BLaER1 treated with 17β-estradiol and CSF1 and Interleukin-3, amounts not matched to agents 10 nM and 100 nM (cell line): Measurements from ENCODE around the gene GJB3.

Experiments
- H3K27ac ChIP-seq, 11 experiments: shearing (Covaris generic); formaldehyde crosslinking; 2 replicates each; pipeline ENCODE4 v1.8.1; 2022
- H3K27me3 ChIP-seq, 11 experiments: shearing (Covaris generic); formaldehyde crosslinking; 2 replicates each; pipeline ENCODE4 v1.8.1; 2022
- H3K36me3 ChIP-seq, 11 experiments: shearing (Covaris generic); formaldehyde crosslinking; 2 replicates each; pipeline ENCODE4 v1.8.1; 2022
- H3K4me1 ChIP-seq, 10 experiments: shearing (Covaris generic); formaldehyde crosslinking; 2 replicates each; pipeline ENCODE4 v1.8.1; 2022
- H3K4me2 ChIP-seq, 11 experiments: shearing (Covaris generic); formaldehyde crosslinking; 2 replicates each; pipeline ENCODE4 v1.8.1; 2022
- H3K4me3 ChIP-seq, 10 experiments: shearing (Covaris generic); formaldehyde crosslinking; 2 replicates each; pipeline ENCODE4 v1.8.1; 2022
- H3K9ac ChIP-seq, 11 experiments: shearing (Covaris generic); formaldehyde crosslinking; 2 replicates each; pipeline ENCODE4 v1.8.1; 2022
- H3K9me3 ChIP-seq, 11 experiments: shearing (Covaris generic); formaldehyde crosslinking; replicated peaks in 1 of 11; 2 replicates each; pipeline ENCODE4 v1.8.1; 2022
- H4K20me1 ChIP-seq, 11 experiments: shearing (Covaris generic); formaldehyde crosslinking; 2 replicates each; pipeline ENCODE4 v1.8.1; 2022
- Cebpa-rat ChIP-seq, 11 experiments: shearing (Covaris generic); IDR thresholded peaks; 2 replicates each; pipeline ENCODE4 v1.8.1; 2022

The GJB3 gene

DNA sequence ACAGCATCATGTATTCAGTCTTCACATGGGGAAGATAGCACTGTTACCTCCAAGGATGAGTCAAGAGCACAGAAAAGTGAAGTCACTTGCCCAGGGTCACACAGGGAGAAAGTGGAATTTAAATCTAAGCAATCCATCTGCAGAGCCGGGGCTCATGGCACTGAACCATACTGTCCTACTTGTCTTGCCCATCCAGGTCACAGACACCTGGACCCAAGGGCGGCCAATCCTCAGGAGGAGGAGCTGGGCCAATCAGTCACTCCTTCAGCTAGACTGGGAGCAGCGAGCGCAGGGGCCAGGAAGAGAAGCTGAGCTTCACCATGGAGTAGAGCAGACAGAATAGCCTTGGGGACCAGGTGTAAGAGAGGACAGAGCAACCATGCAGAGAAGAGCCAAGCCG lies 35.3 kb upstream of the GJB3 start:
- Histone ChIP-seq H3K4me1 (no peaks in the 10 kb centered on the region), H3K27ac (no peak overlapping the region), H3K27me3 (no peaks in the 10 kb centered on the region), H4K20me1 (peaks cover 0 to 5% (median 0%) of the 10 kb centered on the region in 11 experiments; a peak in 1 of 22 replicates), H3K4me3 (no peak overlapping the region), H3K36me3 (no peaks in the 10 kb centered on the region), H3K9ac (no peak overlapping the region), H3K9me3 (no peaks in the 10 kb centered on the region), H3K4me2 (no peak overlapping the region)
- TF ChIP-seq Cebpa-rat (IDR thresholded peaks at IDR 0.05): no peak

DNA sequence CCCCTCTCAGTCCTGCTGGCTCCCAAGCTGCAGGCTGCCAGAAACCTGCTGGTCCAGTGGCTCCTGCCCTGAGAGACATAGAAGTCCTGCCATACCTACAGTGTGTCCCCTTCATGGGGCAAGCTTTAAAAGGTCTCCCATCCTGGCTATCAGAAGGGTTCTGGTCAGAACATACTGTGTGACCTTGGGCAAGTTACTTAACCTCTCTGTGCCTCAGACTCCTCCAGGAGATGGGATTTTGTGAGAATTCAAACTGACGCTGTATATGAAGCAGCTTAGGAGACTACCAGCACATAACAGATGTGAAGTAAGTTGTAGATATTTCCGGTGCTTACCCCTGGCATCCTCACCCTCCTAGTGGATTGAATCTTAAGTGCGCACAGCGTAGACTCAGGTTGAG lies 34.9 kb upstream of the GJB3 start:
- no peak for TF ChIP-seq Cebpa-rat (IDR thresholded peaks at IDR 0.05)
- H3K36me3 ChIP-seq: no peaks in the 10 kb centered on the region
- H3K27ac ChIP-seq: no peak overlapping the region
- H3K4me1 ChIP-seq: no peaks in the 10 kb centered on the region
- H3K9me3 ChIP-seq: no peaks in the 10 kb centered on the region
- H3K27me3 ChIP-seq: no peaks in the 10 kb centered on the region
- peaks cover 0 to 5% (median 0%) of the 10 kb centered on the region in 11 experiments; a peak in 1 of 22 replicates for H4K20me1 ChIP-seq
- no peak overlapping the region for H3K9ac ChIP-seq
- H3K4me3 ChIP-seq: no peak overlapping the region
- no peak overlapping the region for H3K4me2 ChIP-seq

GRCh38 chr1:34746785-34747637 lies 34.0 kb upstream of the GJB3 start:
- peaks cover 0 to 3% (median 0%) of the 10 kb centered on the region in 11 experiments; a peak in 1 of 22 replicates for H4K20me1 ChIP-seq
- no peak overlapping the region for H3K9ac ChIP-seq
- H3K27ac ChIP-seq: no peak overlapping the region
- no peak overlapping the region for H3K4me2 ChIP-seq
- no peak overlapping the region for H3K4me3 ChIP-seq
- H3K9me3 ChIP-seq: no peaks in the 10 kb centered on the region
- no peaks in the 10 kb centered on the region for H3K36me3 ChIP-seq
- no peak for TF ChIP-seq Cebpa-rat (IDR thresholded peaks at IDR 0.05)
- 0 out of 20 replicates have a peak, but pooled peaks cover 0 to 4% (median 0%) of the 10 kb centered on the region in 10 experiments for H3K4me1 ChIP-seq
- H3K27me3 ChIP-seq: no peaks in the 10 kb centered on the region

DNA sequence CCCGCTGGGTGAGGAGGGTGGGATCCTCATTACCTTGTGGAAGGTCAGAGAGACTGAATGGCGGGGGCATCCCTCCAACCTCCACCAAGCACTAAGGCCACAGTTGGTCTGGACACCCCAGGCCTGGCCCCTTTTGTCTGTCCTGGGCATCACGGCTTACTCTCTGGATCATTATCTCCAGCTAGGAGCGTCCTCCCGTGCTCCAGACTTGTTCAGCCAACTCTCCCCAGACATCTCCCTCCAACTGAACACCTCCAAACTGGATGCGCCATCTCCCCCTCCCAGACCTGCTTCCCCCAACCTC lies 33.4 kb upstream of the GJB3 start:
- Histone ChIP-seq H3K4me3 (no peak overlapping the region), H3K4me1 (0 out of 20 replicates have a peak, but pooled peaks cover 0 to 4% (median 0%) of the 10 kb centered on the region in 10 experiments), H3K36me3 (no peaks in the 10 kb centered on the region), H3K9ac (no peak overlapping the region), H3K9me3 (no peaks in the 10 kb centered on the region), H3K27me3 (no peaks in the 10 kb centered on the region), H3K4me2 (no peak overlapping the region), H4K20me1 (no peaks in the 10 kb centered on the region), H3K27ac (no peak overlapping the region)
- no peak for TF ChIP-seq Cebpa-rat (IDR thresholded peaks at IDR 0.05)

- H3K4me3 ChIP-seq: no peak overlapping the region
- no peaks in the 10 kb centered on the region for H4K20me1 ChIP-seq
- H3K9me3 ChIP-seq: no peaks in the 10 kb centered on the region
- no peaks in the 10 kb centered on the region for H3K36me3 ChIP-seq
- peaks cover 0 to 4% (median 0%) of the 10 kb centered on the region in 10 experiments; a peak in 1 of 20 replicates for H3K4me1 ChIP-seq
- H3K9ac ChIP-seq: no peak overlapping the region
- H3K4me2 ChIP-seq: no peak overlapping the region
- H3K27ac ChIP-seq: no peak overlapping the region
- H3K27me3 ChIP-seq: no peaks in the 10 kb centered on the region
- no peak for TF ChIP-seq Cebpa-rat (IDR thresholded peaks at IDR 0.05)
Observed at GRCh38 chr1:34749992-34750391, 31.0 kb upstream of the GJB3 start.

DNA sequence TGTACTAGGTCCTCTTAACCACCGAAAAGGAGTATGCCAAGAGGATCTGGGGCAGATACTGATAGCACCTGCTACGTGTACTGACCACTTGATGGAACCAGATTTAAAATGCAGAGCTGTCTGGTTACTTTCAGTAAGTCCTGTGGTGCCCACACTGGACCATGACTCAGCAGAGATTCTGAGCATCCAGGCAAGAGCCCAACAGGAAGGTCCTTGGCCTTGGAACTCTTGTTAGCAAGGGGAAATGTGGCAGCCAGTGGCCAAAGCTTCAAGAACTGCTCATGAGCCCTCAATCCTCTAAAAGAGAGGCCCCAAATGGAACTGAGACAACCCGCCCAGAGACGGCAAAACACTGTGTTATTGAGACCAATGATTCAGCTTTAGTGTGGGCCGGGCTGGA lies 30.4 kb upstream of the GJB3 start:
- no peaks in the 10 kb centered on the region for H3K9me3 ChIP-seq
- H3K9ac ChIP-seq: no peak overlapping the region
- no peaks in the 10 kb centered on the region for H4K20me1 ChIP-seq
- peaks cover 0 to 4% (median 0%) of the 10 kb centered on the region in 10 experiments; a peak in 1 of 20 replicates for H3K4me1 ChIP-seq
- no peak overlapping the region for H3K27ac ChIP-seq
- H3K27me3 ChIP-seq: no peaks in the 10 kb centered on the region
- no peak overlapping the region for H3K4me3 ChIP-seq
- no peak overlapping the region for H3K4me2 ChIP-seq
- no peaks in the 10 kb centered on the region for H3K36me3 ChIP-seq
- TF ChIP-seq Cebpa-rat (IDR thresholded peaks at IDR 0.05): no peak

- Histone ChIP-seq H3K9ac (no peak overlapping the region), H3K4me1 (peaks cover 0 to 4% (median 0%) of the 10 kb centered on the region in 10 experiments; a peak in 1 of 20 replicates), H4K20me1 (no peaks in the 10 kb centered on the region), H3K4me2 (no peak overlapping the region), H3K36me3 (no peaks in the 10 kb centered on the region), H3K27ac (no peak overlapping the region), H3K27me3 (no peaks in the 10 kb centered on the region), H3K4me3 (no peak overlapping the region), H3K9me3 (no peaks in the 10 kb centered on the region)
- TF ChIP-seq Cebpa-rat (IDR thresholded peaks at IDR 0.05): no peak
Observed at GRCh38 chr1:34753163-34753562, 27.9 kb upstream of the GJB3 start.

DNA sequence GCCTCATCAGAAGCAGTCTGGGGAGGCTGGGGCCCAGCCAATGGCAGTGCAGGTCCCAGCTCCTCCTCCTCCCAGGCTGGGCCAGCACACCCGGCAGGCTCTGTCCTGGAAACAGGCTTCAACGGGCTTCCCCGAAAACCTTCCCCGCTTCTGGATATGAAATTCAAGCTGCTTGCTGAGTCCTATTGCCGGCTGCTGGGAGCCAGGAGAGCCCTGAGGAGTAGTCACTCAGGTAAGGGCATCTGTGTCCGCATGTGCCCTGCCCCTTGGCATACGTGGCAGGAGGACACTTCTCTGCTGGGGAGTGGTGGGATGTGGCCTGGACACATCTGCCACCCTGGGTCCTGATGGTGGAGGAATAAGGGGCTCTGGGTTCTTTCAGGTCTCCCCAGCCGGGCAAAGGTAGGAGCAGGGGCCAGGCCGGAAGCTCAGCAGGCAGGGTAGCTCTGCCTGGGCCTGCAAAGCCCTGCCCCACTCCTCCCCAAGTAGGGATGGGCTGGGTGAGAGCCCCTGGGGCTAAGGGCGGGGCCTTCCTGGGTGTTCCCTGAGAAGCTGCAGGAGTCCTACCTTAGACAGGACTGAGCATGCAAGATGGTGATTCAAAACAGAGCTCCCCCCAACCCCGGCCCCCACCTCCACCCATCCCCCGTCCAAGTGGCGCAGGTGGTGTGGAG lies 25.9 kb upstream of the GJB3 start, which contains the start of gene GJB5:
TSS of gene GJB5 (plus strand) at position 84 of the 674 bp plus-strand sequence. CDS start 2,284 bp downstream, outside the sequence.
- peaks cover 0 to 4% (median 0%) of the 10 kb centered on the region in 10 experiments; a peak in 1 of 20 replicates for H3K4me1 ChIP-seq
- H3K4me3 ChIP-seq: no peak within 1 kb of the TSS
- H3K27me3 ChIP-seq: no peaks in the 10 kb centered on the region
- H3K9ac ChIP-seq: no peak within 1 kb of the TSS
- H3K36me3 ChIP-seq: no peaks in the 10 kb centered on the region
- no peak for TF ChIP-seq Cebpa-rat (IDR thresholded peaks at IDR 0.05)
- no peaks in the 10 kb centered on the region for H3K9me3 ChIP-seq
- H3K27ac ChIP-seq: no peak within 1 kb of the TSS
- no peaks in the 10 kb centered on the region for H4K20me1 ChIP-seq
- H3K4me2 ChIP-seq: no peak within 1 kb of the TSS

DNA sequence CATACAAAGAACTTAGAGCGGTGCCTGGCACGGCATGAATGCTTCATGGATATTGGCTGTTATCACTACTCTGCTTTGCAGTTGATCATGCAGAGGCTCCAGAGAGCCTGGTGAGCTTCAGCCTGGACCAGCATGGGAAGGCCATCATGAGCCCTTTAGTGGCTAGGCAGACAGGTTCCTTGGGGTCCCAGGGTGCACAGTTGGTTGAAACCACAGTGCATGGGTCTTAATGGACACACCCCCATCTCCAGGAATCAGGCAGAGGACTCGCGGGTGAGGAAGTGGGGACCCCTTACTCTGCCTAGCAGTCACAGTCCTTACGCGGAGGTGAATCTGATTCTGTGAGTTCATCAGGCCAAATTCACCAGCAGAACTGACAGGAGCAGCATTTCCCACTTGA lies 25.1 kb upstream of the GJB3 start:
- H3K36me3 ChIP-seq: no peaks in the 10 kb centered on the region
- no peak overlapping the region for H3K27ac ChIP-seq
- H4K20me1 ChIP-seq: no peaks in the 10 kb centered on the region
- peaks cover 0 to 4% (median 0%) of the 10 kb centered on the region in 10 experiments; a peak in 1 of 20 replicates for H3K4me1 ChIP-seq
- TF ChIP-seq Cebpa-rat (IDR thresholded peaks at IDR 0.05): no peak
- no peaks in the 10 kb centered on the region for H3K9me3 ChIP-seq
- H3K27me3 ChIP-seq: no peaks in the 10 kb centered on the region
- H3K4me2 ChIP-seq: no peak overlapping the region
- H3K9ac ChIP-seq: no peak overlapping the region
- no peak overlapping the region for H3K4me3 ChIP-seq
